ENCODE results near the gene MIEF2.

MIEF2 gene

DNA sequence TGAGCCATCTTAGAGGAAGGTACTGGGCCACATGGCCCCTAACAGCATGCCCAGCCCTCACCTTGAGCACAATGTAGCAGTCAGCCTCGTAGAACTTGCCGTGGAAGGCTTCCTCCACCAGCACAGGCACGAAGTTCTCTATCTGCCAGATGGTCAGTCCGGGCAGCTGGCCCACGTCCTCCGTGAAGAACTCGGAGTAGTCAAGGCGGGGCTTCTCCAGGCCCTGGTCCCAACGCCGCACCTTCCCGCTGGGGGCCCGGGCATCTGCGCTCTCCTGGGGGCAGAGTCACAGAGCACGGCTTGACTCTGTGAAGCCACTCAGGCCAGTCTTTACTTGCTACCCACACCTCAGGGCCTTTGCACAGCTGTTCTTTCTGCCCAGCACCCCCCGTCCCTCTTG, 9.3 kb upstream of the MIEF2 start:
- TF ChIP-seq ZFX (IDR thresholded peaks at IDR 0.05; ENCODE audit: borderline replicate concordance): no peak
- TF ChIP-seq, protein P1, sequence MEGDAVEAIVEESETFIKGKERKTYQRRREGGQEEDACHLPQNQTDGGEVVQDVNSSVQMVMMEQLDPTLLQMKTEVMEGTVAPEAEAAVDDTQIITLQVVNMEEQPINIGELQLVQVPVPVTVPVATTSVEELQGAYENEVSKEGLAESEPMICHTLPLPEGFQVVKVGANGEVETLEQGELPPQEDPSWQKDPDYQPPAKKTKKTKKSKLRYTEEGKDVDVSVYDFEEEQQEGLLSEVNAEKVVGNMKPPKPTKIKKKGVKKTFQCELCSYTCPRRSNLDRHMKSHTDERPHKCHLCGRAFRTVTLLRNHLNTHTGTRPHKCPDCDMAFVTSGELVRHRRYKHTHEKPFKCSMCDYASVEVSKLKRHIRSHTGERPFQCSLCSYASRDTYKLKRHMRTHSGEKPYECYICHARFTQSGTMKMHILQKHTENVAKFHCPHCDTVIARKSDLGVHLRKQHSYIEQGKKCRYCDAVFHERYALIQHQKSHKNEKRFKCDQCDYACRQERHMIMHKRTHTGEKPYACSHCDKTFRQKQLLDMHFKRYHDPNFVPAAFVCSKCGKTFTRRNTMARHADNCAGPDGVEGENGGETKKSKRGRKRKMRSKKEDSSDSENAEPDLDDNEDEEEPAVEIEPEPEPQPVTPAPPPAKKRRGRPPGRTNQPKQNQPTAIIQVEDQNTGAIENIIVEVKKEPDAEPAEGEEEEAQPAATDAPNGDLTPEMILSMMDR (IDR thresholded peaks at IDR 0.05): no peak
- peak overlapping the region; percentile 29; the same call in 1 of the 2 replicates for H3K27ac ChIP-seq

DNA sequence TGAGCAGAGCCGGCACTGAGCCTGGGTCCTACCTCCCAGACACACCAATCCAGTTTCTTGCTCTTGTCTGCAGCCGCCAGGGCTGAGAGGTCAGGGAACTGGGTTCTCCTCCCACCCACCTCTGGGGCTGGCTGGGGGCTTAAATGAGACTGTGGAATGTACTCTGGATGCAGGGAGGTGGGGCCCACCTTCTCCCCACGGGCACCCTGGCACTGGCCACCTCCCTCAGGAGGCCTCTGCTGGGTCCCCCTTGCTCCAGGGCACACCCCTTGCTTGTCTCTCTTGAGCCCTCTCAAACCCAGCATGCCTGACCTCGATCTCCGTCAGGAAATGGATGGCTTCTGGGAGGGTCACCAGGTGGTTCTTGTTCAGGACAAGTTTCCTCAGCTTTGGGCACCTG, 8.3 kb upstream of the MIEF2 start:
- H3K27ac ChIP-seq: no peak overlapping the region
- TF ChIP-seq, protein P1 (IDR thresholded peaks at IDR 0.05): no peak
- no peak for TF ChIP-seq ZFX (IDR thresholded peaks at IDR 0.05; ENCODE audit: borderline replicate concordance)

DNA sequence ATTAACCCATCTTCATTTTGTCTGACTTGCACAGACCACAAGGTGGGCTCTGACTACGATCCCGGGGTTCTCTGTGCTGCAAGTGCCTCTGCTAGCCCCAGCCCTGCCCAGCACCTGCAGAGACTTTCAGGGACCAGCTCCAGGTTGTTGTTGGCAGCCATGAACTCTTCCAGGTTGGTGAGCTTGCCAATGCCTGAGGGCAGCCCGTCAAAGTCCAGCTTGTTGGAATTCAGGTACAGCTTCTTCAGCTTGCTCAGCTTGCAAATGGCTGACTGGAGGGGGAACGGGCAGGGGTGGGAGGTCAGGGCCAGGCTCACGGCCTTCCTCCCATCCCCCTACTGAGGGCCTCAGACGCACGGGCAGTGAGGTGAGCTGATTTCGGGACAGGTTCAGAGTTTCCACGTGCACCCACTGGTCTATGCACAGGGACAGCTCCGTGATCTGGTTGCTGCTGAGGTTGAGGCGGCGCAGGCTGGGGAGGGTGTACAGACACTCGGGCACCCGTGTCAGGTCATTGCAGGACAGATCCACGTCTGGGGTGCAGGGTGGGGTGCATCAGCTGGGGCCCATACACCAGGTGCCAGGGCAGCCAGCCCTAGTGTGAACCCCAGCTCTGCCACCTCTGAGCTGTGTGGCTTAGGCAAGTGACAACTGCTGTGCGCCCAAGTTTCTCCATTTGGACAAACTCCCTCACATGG, 7.1 kb upstream of the MIEF2 start:
- peak overlapping the region; percentile 27; the same call in 1 of the 2 replicates for H3K27ac ChIP-seq
- no peak for TF ChIP-seq ZFX (IDR thresholded peaks at IDR 0.05; ENCODE audit: borderline replicate concordance)
- TF ChIP-seq, protein P1 (IDR thresholded peaks at IDR 0.05): no peak

DNA sequence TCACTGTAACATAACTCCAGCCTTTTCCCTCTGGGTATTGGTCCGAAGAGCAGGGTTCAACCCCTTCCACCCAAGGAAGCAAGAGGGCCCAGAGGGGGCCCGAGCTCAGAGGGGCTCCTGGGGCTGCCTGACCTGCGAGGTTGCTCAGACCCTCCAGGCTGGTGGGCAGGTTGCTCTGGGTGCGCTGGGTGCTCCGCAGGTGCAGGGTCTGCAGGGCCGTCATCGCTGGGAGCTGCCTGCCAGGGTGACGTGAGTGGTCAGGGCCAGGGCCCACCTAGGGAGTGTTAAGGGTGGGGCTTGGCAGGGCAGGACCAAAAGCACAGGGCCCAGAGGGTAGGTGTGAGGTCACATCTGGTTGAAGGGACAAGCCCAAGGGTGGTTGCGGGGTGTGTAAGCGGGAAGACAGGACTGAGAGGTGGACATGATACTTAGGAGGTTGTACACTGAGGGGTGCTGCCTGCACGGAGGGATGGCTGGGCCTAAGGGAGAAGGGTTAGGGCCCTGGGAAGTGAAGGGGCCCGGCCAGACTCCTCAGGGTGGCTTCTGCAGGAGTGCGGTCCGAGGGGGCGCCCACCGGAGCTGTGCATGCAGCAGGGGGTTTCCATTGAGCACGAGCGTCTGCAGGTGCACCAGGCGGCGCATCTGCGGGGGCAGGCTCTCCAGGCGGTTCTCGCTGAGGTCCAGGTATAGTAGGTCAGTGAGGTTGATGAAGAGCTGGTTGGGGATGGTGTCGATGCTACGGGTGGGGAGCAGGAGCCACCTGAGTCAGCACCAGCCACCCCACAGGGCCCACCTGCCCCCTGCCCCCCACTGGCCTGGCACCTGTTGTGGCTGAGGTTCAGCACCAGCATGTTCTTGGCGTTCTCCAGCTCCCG, 6.3 kb upstream of the MIEF2 start:
- no peak overlapping the region for H3K27ac ChIP-seq
- TF ChIP-seq, protein P1 (IDR thresholded peaks at IDR 0.05): no peak
- no peak for TF ChIP-seq ZFX (IDR thresholded peaks at IDR 0.05; ENCODE audit: borderline replicate concordance)

DNA sequence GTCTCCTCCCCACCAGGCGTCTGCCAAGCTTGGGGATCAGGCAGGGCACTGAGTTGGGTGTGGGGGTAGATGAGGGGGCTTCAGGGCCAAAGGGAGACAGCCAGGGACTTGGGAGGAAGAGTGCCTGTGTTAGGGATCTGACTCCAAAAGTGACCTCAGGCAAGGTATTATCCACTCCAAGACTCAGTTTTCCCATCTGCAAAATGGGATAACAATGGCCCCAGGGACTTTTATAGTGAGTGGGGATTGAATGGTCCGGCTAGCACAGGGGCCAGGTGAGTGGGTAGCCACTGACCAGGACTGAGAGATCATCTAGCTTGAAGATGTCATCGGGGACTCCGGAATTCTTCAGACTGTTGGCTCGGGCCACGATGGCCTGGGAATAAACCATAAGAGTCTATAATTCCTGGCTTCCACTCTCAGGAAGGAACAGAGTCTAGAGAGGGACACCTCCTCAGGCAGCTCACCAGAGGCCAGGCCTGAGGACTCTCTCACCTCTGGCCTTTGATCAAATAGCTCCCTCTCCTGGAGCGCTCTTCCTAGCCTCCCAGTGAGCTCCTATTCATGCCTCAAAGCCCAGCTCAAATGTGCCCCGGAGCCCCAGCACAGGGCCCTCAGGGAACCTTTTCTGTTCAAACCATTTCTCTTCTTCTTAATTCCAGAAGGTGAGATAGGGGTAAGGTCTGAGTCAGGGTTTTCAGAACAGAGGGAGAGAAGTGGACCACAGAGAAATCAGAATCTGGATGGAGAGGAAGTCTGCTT, 5.4 kb upstream of the MIEF2 start:
- no peak overlapping the region for H3K27ac ChIP-seq
- TF ChIP-seq ZFX (IDR thresholded peaks at IDR 0.05; ENCODE audit: borderline replicate concordance): no peak
- TF ChIP-seq, protein P1 (IDR thresholded peaks at IDR 0.05): no peak

DNA sequence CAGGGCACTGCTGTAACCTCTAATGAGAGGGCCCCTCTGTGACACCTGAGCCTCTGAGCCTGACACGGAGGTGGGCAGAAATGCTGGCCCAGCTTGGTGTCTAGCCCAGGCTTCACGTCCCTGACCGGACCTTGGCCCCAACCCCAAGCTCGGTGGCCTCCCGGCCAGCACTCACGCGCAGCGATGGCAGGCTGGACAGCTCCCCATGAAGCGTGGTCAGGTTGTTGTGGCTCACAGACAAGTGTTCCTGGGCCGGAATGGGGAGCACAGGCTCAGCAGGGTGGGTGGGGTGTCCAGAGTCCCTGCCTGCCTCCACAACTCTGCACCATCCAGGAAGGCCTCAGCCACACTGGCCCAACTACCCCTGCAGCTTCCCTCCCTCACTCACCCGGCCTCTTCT, 4.1 kb upstream of the MIEF2 start:
- TF ChIP-seq, protein P1 (IDR thresholded peaks at IDR 0.05): no peak
- TF ChIP-seq ZFX (IDR thresholded peaks at IDR 0.05; ENCODE audit: borderline replicate concordance): no peak

More for the DNA sequence above, 4.1 kb upstream of the MIEF2 start:
- peak overlapping the region; percentile 87; the same call in 1 of the 2 replicates for H3K27ac ChIP-seq
